PC-9 (cell line): Measurements from ENCODE around the gene GRIN2A.

ENCODE experiments used
- EZH2 ChIP-seq: fragments of 200-600 bp; sonication (generic); IDR thresholded peaks from 2 replicates; pipeline ENCODE4 v1.8.0; 2017; ENCODE audit warnings: antibody characterized with exemption, low read depth
- TF ChIP-seq, protein P1 (sequence below): fragments of 200-600 bp; sonication (generic); conservative IDR thresholded peaks from 2 replicates; pipeline ENCODE4 v1.6.1; 2017; ENCODE audit warnings: mixed run types, antibody characterized with exemption, mild to moderate bottlenecking, moderate library complexity

DNA sequence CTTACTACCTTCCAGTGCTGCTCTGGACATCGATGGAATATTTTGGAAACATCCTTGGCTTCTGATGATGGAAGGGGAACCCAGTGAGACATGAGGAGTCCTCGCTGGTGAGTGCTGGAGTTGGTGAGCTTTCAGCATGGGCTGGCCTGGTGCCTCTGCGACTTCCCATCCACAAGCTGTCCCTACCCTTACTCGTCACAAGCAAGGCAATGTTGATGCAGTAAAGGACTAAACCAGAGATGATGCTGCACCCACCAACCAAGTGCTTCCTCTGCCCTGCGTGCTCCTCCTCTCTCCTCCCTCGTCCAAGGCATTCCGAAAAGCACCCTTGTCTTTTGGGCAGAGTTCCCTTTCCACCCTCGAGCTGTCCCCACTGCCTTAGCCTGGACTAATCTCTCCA is 154.7 kb downstream of the GRIN2A start:
- TF ChIP-seq EZH2: no peak
- TF ChIP-seq, protein P1, sequence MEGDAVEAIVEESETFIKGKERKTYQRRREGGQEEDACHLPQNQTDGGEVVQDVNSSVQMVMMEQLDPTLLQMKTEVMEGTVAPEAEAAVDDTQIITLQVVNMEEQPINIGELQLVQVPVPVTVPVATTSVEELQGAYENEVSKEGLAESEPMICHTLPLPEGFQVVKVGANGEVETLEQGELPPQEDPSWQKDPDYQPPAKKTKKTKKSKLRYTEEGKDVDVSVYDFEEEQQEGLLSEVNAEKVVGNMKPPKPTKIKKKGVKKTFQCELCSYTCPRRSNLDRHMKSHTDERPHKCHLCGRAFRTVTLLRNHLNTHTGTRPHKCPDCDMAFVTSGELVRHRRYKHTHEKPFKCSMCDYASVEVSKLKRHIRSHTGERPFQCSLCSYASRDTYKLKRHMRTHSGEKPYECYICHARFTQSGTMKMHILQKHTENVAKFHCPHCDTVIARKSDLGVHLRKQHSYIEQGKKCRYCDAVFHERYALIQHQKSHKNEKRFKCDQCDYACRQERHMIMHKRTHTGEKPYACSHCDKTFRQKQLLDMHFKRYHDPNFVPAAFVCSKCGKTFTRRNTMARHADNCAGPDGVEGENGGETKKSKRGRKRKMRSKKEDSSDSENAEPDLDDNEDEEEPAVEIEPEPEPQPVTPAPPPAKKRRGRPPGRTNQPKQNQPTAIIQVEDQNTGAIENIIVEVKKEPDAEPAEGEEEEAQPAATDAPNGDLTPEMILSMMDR: no peak
